Activated CD4-positive, CD25-positive, alpha-beta regulatory T cell treated with anti-CD3 and anti-CD28 coated beads, Interleukin-2, amount 50 U/mL, for 24 hours (primary cell): ENCODE data around the gene F2RL3.
"Not testable (repeated sequence)": the region's sequence is repeated elsewhere in the genome, so short reads cannot be mapped to it uniquely, and the experiment has no call there.

Source experiments
- ATAC-seq, 2 donors: fragments of 150-1000 bp; cut with Tn5 transposase; one replicate each; pipeline ENCODE4 v1.10.0; 2021; ENCODE audit warnings: mild to moderate bottlenecking in 1 of 2, moderate library complexity in 1 of 2

Gene F2RL3

GRCh38 chr19:16922949-16923348 lies 34.1 kb downstream of the F2RL3 start:
- no peak for ATAC-seq

GRCh38 chr19:16927883-16928282 lies 39.1 kb downstream of the F2RL3 start:
- no peak for ATAC-seq

GRCh38 chr19:16928351-16928750 lies 39.6 kb downstream of the F2RL3 start:
- ATAC-seq, result no peak

GRCh38 chr19:16928916-16929315 lies 40.1 kb downstream of the F2RL3 start:
- no peak for ATAC-seq

- ATAC-seq, result no peak
Measured at GRCh38 chr19:16930753-16931152, 42.0 kb downstream of the F2RL3 start.

GRCh38 chr19:16931306-16931705 lies 42.5 kb downstream of the F2RL3 start:
- no peak for ATAC-seq

GRCh38 chr19:16934489-16934888 lies 45.7 kb downstream of the F2RL3 start:
- ATAC-seq, result no peak

- ATAC-seq, result no peak
Measured at GRCh38 chr19:16936901-16937300, 48.1 kb downstream of the F2RL3 start.

GRCh38 chr19:16937796-16938195 lies 49.0 kb downstream of the F2RL3 start:
- ATAC-seq, result not testable (repeated sequence)

GRCh38 chr19:16938211-16938610 lies 49.4 kb downstream of the F2RL3 start:
- ATAC-seq, result no peak

- not testable (repeated sequence) for ATAC-seq
Measured at GRCh38 chr19:16940063-16940462, 51.3 kb downstream of the F2RL3 start.

GRCh38 chr19:16940626-16941025 lies 51.8 kb downstream of the F2RL3 start:
- ATAC-seq, result no peak
